ENCODE data around the gene ENOX1.
"Not testable (repeated sequence)": the region's sequence is repeated elsewhere in the genome, so short reads cannot be mapped to it uniquely, and the experiment has no call there.

ENOX1 gene

DNA sequence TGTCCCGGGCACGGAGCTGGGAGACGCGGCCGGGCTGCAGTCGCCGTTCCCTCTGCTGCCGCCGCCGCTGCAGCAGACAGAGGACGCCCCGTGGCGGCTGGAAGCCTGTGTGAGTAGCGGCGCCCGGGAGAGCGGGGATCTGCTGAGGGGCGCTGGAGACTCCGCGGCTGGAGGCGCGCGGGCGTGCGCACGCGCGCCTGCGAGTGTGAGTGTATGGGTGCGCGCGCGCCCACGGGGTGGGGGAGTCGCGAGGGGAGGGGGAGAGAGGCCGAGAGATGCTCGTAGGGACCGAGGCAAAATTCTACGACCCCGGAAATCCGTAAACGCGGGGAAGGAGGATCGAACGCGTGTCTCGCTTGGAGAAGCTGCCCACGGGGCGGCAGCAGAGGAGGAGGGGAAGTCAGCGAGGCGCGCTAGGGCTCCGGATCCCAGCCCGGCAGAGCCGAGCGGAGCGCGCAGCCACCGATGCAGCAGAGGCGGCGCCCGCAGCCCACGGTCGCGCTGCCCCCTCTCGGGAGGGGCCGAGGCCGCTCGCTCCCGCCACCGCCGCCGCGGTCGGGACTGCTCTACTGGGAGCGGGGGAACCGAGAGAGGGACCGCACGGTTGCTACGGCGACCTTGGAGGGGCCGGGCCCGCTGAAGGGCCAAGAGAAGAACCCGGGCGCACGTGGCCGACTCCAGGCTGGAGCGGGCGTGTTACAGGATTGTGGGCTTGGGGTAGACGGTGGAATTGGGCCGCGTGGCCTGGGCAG, at the start of gene ENOX1:
ENOX1 (minus strand) TSS at position 207 of the 752 bp plus-strand sequence.
- peak; percentile 71 for DNase-seq (ENCODE audit: low read depth)
- H3K4me3 ChIP-seq (ENCODE audit: low read length): peak within 1 kb of the TSS; percentile 70
- TF ChIP-seq, protein P1, sequence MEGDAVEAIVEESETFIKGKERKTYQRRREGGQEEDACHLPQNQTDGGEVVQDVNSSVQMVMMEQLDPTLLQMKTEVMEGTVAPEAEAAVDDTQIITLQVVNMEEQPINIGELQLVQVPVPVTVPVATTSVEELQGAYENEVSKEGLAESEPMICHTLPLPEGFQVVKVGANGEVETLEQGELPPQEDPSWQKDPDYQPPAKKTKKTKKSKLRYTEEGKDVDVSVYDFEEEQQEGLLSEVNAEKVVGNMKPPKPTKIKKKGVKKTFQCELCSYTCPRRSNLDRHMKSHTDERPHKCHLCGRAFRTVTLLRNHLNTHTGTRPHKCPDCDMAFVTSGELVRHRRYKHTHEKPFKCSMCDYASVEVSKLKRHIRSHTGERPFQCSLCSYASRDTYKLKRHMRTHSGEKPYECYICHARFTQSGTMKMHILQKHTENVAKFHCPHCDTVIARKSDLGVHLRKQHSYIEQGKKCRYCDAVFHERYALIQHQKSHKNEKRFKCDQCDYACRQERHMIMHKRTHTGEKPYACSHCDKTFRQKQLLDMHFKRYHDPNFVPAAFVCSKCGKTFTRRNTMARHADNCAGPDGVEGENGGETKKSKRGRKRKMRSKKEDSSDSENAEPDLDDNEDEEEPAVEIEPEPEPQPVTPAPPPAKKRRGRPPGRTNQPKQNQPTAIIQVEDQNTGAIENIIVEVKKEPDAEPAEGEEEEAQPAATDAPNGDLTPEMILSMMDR (conservative IDR thresholded peaks at IDR 0.05; ENCODE audit: low read length): no peak; the same call in 1 of the 2 replicates

- TF ChIP-seq, protein P1 (conservative IDR thresholded peaks at IDR 0.05; ENCODE audit: low read length): no peak
- DNase-seq (ENCODE audit: low read depth): peak; percentile 15
- no peak overlapping the region for H3K4me3 ChIP-seq (ENCODE audit: low read length)
Measured at GRCh38 chr13:43835701-43836100, 48.9 kb upstream of the ENOX1 start.

DNA sequence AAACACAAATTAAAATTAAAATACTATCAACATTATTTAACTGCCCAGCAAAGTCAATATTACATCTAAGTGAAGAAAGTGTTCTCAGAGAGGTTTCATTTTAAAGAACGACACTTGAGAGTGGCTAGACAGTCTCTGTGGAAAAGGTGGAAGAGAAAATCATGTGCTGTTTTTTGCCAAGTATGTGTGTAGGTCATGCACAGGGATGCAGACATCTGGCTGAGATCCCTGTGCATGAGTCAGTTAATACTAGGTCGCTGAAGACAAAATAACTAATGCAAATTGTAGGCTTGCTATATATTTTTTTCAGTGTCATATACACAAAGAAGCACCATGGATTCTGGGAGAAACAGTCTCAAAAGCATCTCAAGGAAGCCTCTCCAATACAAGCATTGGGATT, 44.3 kb upstream of the ENOX1 start:
- peak; percentile 37 for DNase-seq (ENCODE audit: low read depth)
- no peak overlapping the region for H3K4me3 ChIP-seq (ENCODE audit: low read length)
- TF ChIP-seq, protein P1 (conservative IDR thresholded peaks at IDR 0.05; ENCODE audit: low read length): no peak

DNA sequence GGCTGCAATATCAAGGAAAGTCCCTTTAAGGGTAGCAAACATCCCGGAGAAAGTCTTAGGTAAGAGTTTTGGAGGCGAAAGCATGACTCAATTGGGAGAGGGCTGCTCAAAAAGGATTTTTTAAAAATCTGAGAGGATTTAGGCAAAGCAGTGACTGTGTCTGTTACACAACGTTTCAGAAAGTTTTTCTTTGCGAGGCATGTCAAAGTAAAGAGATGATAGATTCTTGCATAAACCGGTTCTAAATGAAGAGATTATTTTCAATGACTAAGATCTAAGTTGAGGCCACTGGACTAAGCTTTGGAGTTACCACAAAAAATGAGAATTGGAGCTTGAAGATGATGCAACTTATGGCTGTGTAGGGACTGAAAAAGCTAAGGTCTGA, 43.7 kb upstream of the ENOX1 start:
- DNase-seq (ENCODE audit: low read depth): peak; percentile 93
- TF ChIP-seq, protein P1 (conservative IDR thresholded peaks at IDR 0.05; ENCODE audit: low read length): no peak
- H3K4me3 ChIP-seq (ENCODE audit: low read length): no peak overlapping the region

DNA sequence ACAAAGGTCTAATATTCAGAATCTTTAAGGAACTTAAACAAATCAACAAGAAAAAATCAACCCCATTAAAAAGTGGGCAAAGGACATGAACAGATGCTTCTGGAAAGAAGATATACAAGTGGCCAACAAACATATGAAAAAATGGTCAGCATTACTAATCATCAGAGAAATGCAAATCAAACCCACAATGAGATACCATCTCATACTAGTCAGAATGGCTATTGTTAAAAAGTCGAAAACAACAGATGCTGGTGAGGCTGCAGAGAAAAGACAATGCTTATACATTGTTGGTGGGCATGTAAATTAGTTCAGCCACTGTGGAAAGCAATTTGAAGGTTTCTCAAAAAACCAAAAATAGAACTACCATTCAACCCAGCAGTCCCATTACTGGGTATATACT, 37.9 kb upstream of the ENOX1 start:
- peak; percentile 74 for DNase-seq (ENCODE audit: low read depth)
- H3K4me3 ChIP-seq (ENCODE audit: low read length): not testable (repeated sequence)

DNA sequence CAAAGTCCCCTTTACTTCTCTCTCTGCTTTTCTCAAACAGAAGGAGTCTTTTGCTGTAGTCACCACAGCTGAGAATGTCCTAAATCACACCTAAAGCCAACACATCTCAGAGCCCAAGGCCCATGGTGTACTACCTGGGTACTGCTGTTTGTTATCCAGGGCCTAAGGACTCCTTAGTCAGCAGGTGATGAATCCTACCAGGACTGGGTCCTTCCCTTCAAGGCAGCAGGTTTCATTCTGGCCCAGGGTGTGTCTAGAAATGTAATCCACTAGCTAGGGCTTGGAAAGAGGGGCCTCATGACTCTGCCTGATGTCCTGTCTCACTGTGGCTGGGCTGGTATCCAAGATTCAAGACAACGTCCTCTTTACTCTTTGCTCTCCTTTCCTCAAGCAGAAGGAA, 36.2 kb upstream of the ENOX1 start:
- no peak for DNase-seq (ENCODE audit: low read depth)

GRCh38 chr13:43816401-43816889, 29.7 kb upstream of the ENOX1 start:
- TF ChIP-seq, protein P1 (conservative IDR thresholded peaks at IDR 0.05; ENCODE audit: low read length): no peak
- H3K4me3 ChIP-seq (ENCODE audit: low read length): no peak overlapping the region
- no peak for DNase-seq (ENCODE audit: low read depth)

More for the DNA sequence above, 36.2 kb upstream of the ENOX1 start:
- H3K4me3 ChIP-seq (ENCODE audit: low read length): no peak overlapping the region
- TF ChIP-seq, protein P1 (conservative IDR thresholded peaks at IDR 0.05; ENCODE audit: low read length): no peak
